H1 (cell line): ENCODE results near the gene NUBPL. TPM values are rescaled to one million over a fixed set of nuclear protein-coding genes. Genes with fewer than 3 reads are reported as not detected.

Experiments
- CTCF ChIA-PET: fragments of 300-600 bp; sonication (Branson Sonifier 250); formaldehyde crosslinking; loops from one replicate; lab custom pipeline; 2021; ENCODE audit not compliant: partially characterized antibody; lab: Charles Lee
- POLR2A ChIA-PET: fragments of 300-600 bp; sonication (Branson Sonifier 250); formaldehyde crosslinking; loops from one replicate; lab custom pipeline; 2021; ENCODE audit warnings: inconsistent platforms; ENCODE audit not compliant: partially characterized antibody; lab: Charles Lee
- DNase-seq, 2 experiments: peaks; one replicate each; pipeline versions ENCODE4 v3.0.0 to v3.0.0-alpha.2; 2010 to 2022; ENCODE audit warnings: low spot score in 2 of 2, low read depth in 1 of 2, mixed read lengths in 1 of 2
- FAIRE-seq: peaks from 2 replicates; lab custom pipeline; 2011; peaks lifted over from hg19 to GRCh38; lab: Jason Lieb, UNC
- H2AFZ ChIP-seq: 2 replicates; pipeline ENCODE4 v1.8.1; 2012; ENCODE audit warnings: low read length, inconsistent platforms
- H2AK5ac ChIP-seq: 2 replicates; pipeline ENCODE4 v1.6.1; 2013; ENCODE audit warnings: low read depth, low read length
- H2BK120ac ChIP-seq: replicated peaks from 2 replicates; pipeline ENCODE3; 2013; ENCODE audit warnings: low read depth, low read length, inconsistent platforms
- H2BK12ac ChIP-seq: 2 replicates; pipeline ENCODE4 v1.6.1; 2013; ENCODE audit warnings: low read depth, low read length
- H2BK15ac ChIP-seq: 2 replicates; pipeline ENCODE4 v1.6.1; 2013; ENCODE audit warnings: low read length
- H2BK20ac ChIP-seq: 2 replicates; pipeline ENCODE4 v1.6.1; 2013; ENCODE audit warnings: low read length
- H2BK5ac ChIP-seq: 2 replicates; pipeline ENCODE4 v1.6.1; 2013; ENCODE audit warnings: low read depth, low read length
- H3K14ac ChIP-seq: 2 replicates; pipeline ENCODE4 v1.6.1; 2013; ENCODE audit warnings: inconsistent platforms; ENCODE audit not compliant: insufficient read length
- H3K18ac ChIP-seq: 2 replicates; pipeline ENCODE4 v1.6.1; 2013; ENCODE audit warnings: low read length; ENCODE audit errors: extremely low read depth
- H3K23ac ChIP-seq: 2 replicates; pipeline ENCODE4 v1.6.1; 2013; ENCODE audit warnings: inconsistent platforms; ENCODE audit not compliant: insufficient read length
- H3K23me2 ChIP-seq: 2 replicates; pipeline ENCODE4 v1.6.1; 2013; ENCODE audit warnings: low read depth, low read length
- H3K27ac ChIP-seq: 2 replicates; pipeline ENCODE4 v1.6.1; 2011; ENCODE audit warnings: low read depth, low read length, inconsistent platforms
- H3K27me3 ChIP-seq, 4 experiments: replicated peaks in 1 of 4; 1 replicate in 1 of 4; 2 replicates in 3 of 4; pipeline versions ENCODE4 v1.6.1 to v1.8.1; 2011 to 2013; ENCODE audit warnings: low read length in 3 of 4, mild to moderate bottlenecking in 3 of 4, inconsistent platforms in 2 of 4, mixed read lengths in 2 of 4, moderate library complexity in 1 of 4; ENCODE audit not compliant: control insufficient read depth in 3 of 4, insufficient read depth in 3 of 4; ENCODE audit errors: extremely low read depth in 1 of 4
- H3K36me3 ChIP-seq, 4 experiments: 2 replicates each; pipeline versions ENCODE4 v1.6.1 to v1.8.1; 2011 to 2013; ENCODE audit warnings: mild to moderate bottlenecking in 4 of 4, low read length in 3 of 4, moderate library complexity in 2 of 4, control low read depth in 1 of 4, inconsistent platforms in 1 of 4; ENCODE audit not compliant: insufficient read depth in 4 of 4, control insufficient read depth in 2 of 4
- H3K4ac ChIP-seq: replicated peaks from 2 replicates; pipeline ENCODE3; 2013; ENCODE audit warnings: low read length, low read depth, mixed read lengths, inconsistent platforms; ENCODE audit not compliant: insufficient read length
- H3K4me1 ChIP-seq, 4 experiments: replicated peaks in 1 of 4; 1 replicate in 1 of 4; 2 replicates in 3 of 4; pipeline versions ENCODE4 v1.6.1 to v1.8.1; 2011 to 2013; ENCODE audit warnings: low read length in 3 of 4, inconsistent platforms in 2 of 4, mixed read lengths in 1 of 4; ENCODE audit not compliant: insufficient read depth in 4 of 4, control insufficient read depth in 3 of 4
- H3K4me2 ChIP-seq, 2 experiments: 2 replicates each; pipeline versions ENCODE4 v1.6.1 to v1.8.1; 2011 to 2013; ENCODE audit warnings: low read depth in 2 of 2, low read length in 2 of 2, control low read depth in 1 of 2, inconsistent platforms in 1 of 2, mild to moderate bottlenecking in 1 of 2; ENCODE audit not compliant: insufficient read depth in 1 of 2
- H3K4me3 ChIP-seq, 4 experiments: fragments of 200-600, 300-600 bp in 1 of 4; sonication (generic), shearing (Covaris generic), sonication (Bioruptor Twin) in 1 of 4; 2 replicates each; pipeline versions ENCODE4 v1.5.1 to v1.8.1; 2011 to 2016; ENCODE audit warnings: low read length in 4 of 4, low read depth in 3 of 4, control low read depth in 2 of 4, inconsistent platforms in 2 of 4, mild to moderate bottlenecking in 2 of 4, mixed read lengths in 1 of 4, moderate library complexity in 1 of 4; ENCODE audit not compliant: insufficient read depth in 2 of 4; ENCODE audit errors: extremely low read depth in 1 of 4
- H3K56ac ChIP-seq: replicated peaks from 2 replicates; pipeline ENCODE3; 2013; ENCODE audit warnings: low read depth, mild to moderate bottlenecking, mixed read lengths, low read length, inconsistent platforms; ENCODE audit not compliant: insufficient read length
- H3K79me1 ChIP-seq: 2 replicates; pipeline ENCODE4 v1.6.1; 2013; ENCODE audit warnings: low read depth, low read length, control low read depth
- H3K79me2 ChIP-seq, 2 experiments: 2 replicates each; pipeline versions ENCODE4 v1.6.1 to v1.8.1; 2012 to 2013; ENCODE audit warnings: low read length in 2 of 2, mild to moderate bottlenecking in 2 of 2, inconsistent platforms in 1 of 2; ENCODE audit not compliant: insufficient read depth in 2 of 2, control insufficient read depth in 1 of 2
- H3K9ac ChIP-seq, 4 experiments: replicated peaks in 1 of 4; 1 replicate in 1 of 4; 2 replicates in 3 of 4; pipeline versions ENCODE4 v1.6.1 to v1.8.1; 2011 to 2013; ENCODE audit warnings: low read depth in 3 of 4, low read length in 3 of 4, control low read depth in 2 of 4, mild to moderate bottlenecking in 2 of 4, moderate library complexity in 2 of 4, inconsistent platforms in 1 of 4; ENCODE audit errors: extremely low read depth in 1 of 4
- H3K9me3 ChIP-seq, 2 experiments: 2 replicates each; pipeline versions ENCODE4 v1.6.1 to v1.8.1; 2012 to 2013; ENCODE audit warnings: mild to moderate bottlenecking in 2 of 2, moderate library complexity in 2 of 2, control low read depth in 1 of 2, inconsistent platforms in 1 of 2, low read depth in 1 of 2, low read length in 1 of 2, mixed read lengths in 1 of 2; ENCODE audit not compliant: insufficient read depth in 2 of 2
- H4K20me1 ChIP-seq, 2 experiments: replicated peaks in 1 of 2; 2 replicates each; pipeline versions ENCODE3 to v1.8.1; 2011 to 2013; ENCODE audit warnings: inconsistent platforms in 2 of 2, low read length in 2 of 2, mild to moderate bottlenecking in 1 of 2; ENCODE audit not compliant: insufficient read depth in 2 of 2, control insufficient read depth in 1 of 2
- H4K5ac ChIP-seq: 2 replicates; pipeline ENCODE4 v1.6.1; 2013; ENCODE audit warnings: low read length, low read depth, mixed read lengths, inconsistent platforms; ENCODE audit not compliant: insufficient read length
- H4K8ac ChIP-seq: 2 replicates; pipeline ENCODE4 v1.8.0; 2013; ENCODE audit warnings: mild to moderate bottlenecking, moderate library complexity, low read length, inconsistent platforms; ENCODE audit not compliant: insufficient read depth; ENCODE audit errors: extremely low read depth
- H4K91ac ChIP-seq: replicated peaks from 2 replicates; pipeline ENCODE3; 2013; ENCODE audit warnings: low read length, mixed read lengths, inconsistent platforms; ENCODE audit not compliant: insufficient read length
- CBX5 ChIP-seq: fragments of 300-800, 300-1000 bp; sonication (generic); IDR thresholded peaks from 2 replicates; pipeline ENCODE4 v1.7.1; 2016; ENCODE audit warnings: antibody characterized with exemption, low read length, low read depth
- JUND ChIP-seq: IDR thresholded peaks from 2 replicates; pipeline ENCODE4 v1.6.1; 2011; ENCODE audit warnings: mild to moderate bottlenecking, improper control_type of control experiment, low read length
- POU5F1 ChIP-seq: IDR thresholded peaks from 2 replicates; pipeline ENCODE4 v1.6.1; 2011; ENCODE audit warnings: low read depth, mild to moderate bottlenecking, low read length, moderate library complexity
- SIN3A ChIP-seq, 2 experiments: IDR thresholded peaks in 1 of 2; conservative IDR thresholded peaks in 1 of 2; 2 replicates each; pipeline ENCODE4 v1.6.1; 2011 to 2012; ENCODE audit warnings: low read length in 2 of 2, improper control_type of control experiment in 1 of 2, low read depth in 1 of 2, mild to moderate bottlenecking in 1 of 2
- SP1 ChIP-seq: IDR thresholded peaks from 2 replicates; pipeline ENCODE4 v1.6.1; 2011; ENCODE audit warnings: low read depth, low read length
- SRF ChIP-seq: IDR thresholded peaks from 2 replicates; pipeline ENCODE4 v1.6.1; 2011; ENCODE audit warnings: mild to moderate bottlenecking, low read depth, low read length, moderate library complexity
- SUZ12 ChIP-seq: fragments of 200-600 bp; sonication (generic); IDR thresholded peaks from 2 replicates; pipeline ENCODE4 v1.6.1; 2012; ENCODE audit warnings: mild to moderate bottlenecking, inconsistent platforms, low read length, moderate library complexity, mixed read lengths
- TAF1 ChIP-seq: IDR thresholded peaks from 2 replicates; pipeline ENCODE4 v1.6.1; 2011; ENCODE audit warnings: mild to moderate bottlenecking, low read depth, low read length
- whole genome bisulfite sequencing, 2 experiments: shearing (Covaris generic) in 1 of 2; methylation state at CpG; one replicate each; pipeline versions ENCODE4 v1.1.6 to v1.1.7; 2013 to 2015; ENCODE audit warnings: low lambda C conversion rate in 2 of 2, mixed read lengths in 2 of 2, inconsistent platforms in 1 of 2, low coverage in 1 of 2, missing lambda C conversion rate in 1 of 2; ENCODE audit not compliant: insufficient replicate concordance in 2 of 2, insufficient coverage in 1 of 2, insufficient read length in 1 of 2; ENCODE audit errors: extremely low coverage in 1 of 2, missing lambda C conversion rate in 1 of 2; 5-methylcytosine and 5-hydroxymethylcytosine counted together
- polyA plus RNA-seq, 7 experiments: library from polyadenylated mRNA; depleted of rRNA in 3 of 7; stranded (reverse) in 5 of 7; unstranded in 2 of 7; fragments of >200 nt in 5 of 7; fragments of 200-250 nt in 2 of 7; gene quantifications; 1 replicate in 5 of 7; 2 replicates in 1 of 7; 4 replicates in 1 of 7; pipeline versions ENCODE4 v1.2.1 to v1.2.3, GENCODE V29; 2011 to 2013; ENCODE audit warnings: missing spikeins in 2 of 7, mixed read lengths in 2 of 7
- total RNA-seq: library from RNA; stranded (reverse); fragmentation: NEBNext Ultra II Directional; extraction: Animal tissue kit (Norgen Biotek cat#: 25700); gene quantifications from 2 replicates; pipeline ENCODE4 v1.2.1, GENCODE V29; 2021

Gene NUBPL
- total and polyA plus RNA-seq, 2 of the 8 experiments (the other 6 are each of a cell fraction or from before 2014, with no cell fraction given): 1.6 to 6.8 TPM

DNA sequence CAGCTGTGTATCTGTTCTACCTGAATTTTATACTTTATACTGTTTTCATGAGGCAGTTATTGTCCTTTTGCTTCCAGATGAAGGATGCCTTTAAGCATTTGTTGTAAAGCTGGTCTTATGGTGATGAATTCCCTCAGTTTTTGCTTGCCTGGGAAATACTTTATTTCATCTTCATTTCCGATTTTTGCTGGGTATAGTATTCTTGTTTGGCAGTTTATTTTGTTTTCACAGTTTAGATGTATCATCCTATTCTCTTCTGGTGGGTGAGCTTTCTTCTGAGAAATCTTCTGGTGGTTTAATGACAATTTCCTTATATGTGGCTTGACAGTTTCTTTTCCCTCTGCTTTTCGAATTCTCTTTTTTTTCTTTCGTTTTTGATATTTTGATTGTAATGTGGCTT lies 188.1 kb downstream of the NUBPL start:
- no peak overlapping the region for H3K9ac ChIP-seq
- H2BK12ac ChIP-seq: no peak overlapping the region
- no peaks in the 10 kb centered on the region for H3K23me2 ChIP-seq
- H2BK120ac ChIP-seq: no peak overlapping the region
- no peak overlapping the region for H2BK5ac ChIP-seq
- no peak overlapping the region for H3K4me3 ChIP-seq
- no peak overlapping the region for H3K14ac ChIP-seq
- FAIRE-seq (no peak), DNase-seq (no peak)
- H2BK20ac ChIP-seq: no peak overlapping the region
- ChIA-PET POLR2A (no interaction called here), CTCF (interaction anchor here (1.0 kb wide), 1 partner anchor 13 kb away, joined by 3 read pairs; no protein-coding TSS in a partner anchor)
- H4K5ac ChIP-seq: no peak overlapping the region
- no peaks in the 10 kb centered on the region for H3K36me3 ChIP-seq
- no peaks in the 10 kb centered on the region for H3K79me1 ChIP-seq
- H3K23ac ChIP-seq: no peak overlapping the region
- H3K4ac ChIP-seq: no peak overlapping the region
- H2BK15ac ChIP-seq: no peak overlapping the region
- WGBS, 2 experiments: 82% methylated on average over 3 of the region's 3 CpGs; no CpG with 5 or more reads in 1 of the 2 experiments
- H2AFZ ChIP-seq: no peak overlapping the region
- no peak overlapping the region for H3K56ac ChIP-seq
- H3K79me2 ChIP-seq: no peaks in the 10 kb centered on the region
- peaks cover 18 to 30% of the 10 kb centered on the region in 2 experiments for H3K9me3 ChIP-seq
- H3K27me3 ChIP-seq: no peaks in the 10 kb centered on the region
- TF ChIP-seq CBX5: no peak
- no peak for TF ChIP-seq SIN3A (conservative IDR thresholded peaks at IDR 0.05 in 1 of 2, IDR thresholded peaks at IDR 0.05 in 1 of 2; ENCODE audit: low read depth in 1 of 2, low read length in 2 of 2)
- TF ChIP-seq SRF: no peak
- TF ChIP-seq SP1: no peak
- TF ChIP-seq JUND: no peak
- TF ChIP-seq SUZ12: no peak
- TF ChIP-seq TAF1: no peak
- no peak for TF ChIP-seq POU5F1
- TF ChIP-seq, all 59 proteins: peak for 0
- no peak overlapping the region for H3K4me2 ChIP-seq
- H3K18ac ChIP-seq: no peak overlapping the region
- H3K27ac ChIP-seq: no peak overlapping the region
- no peak overlapping the region for H4K8ac ChIP-seq
- H4K20me1 ChIP-seq: no peaks in the 10 kb centered on the region
- H4K91ac ChIP-seq: no peak overlapping the region
- H3K4me1 ChIP-seq: no peaks in the 10 kb centered on the region
- no peak overlapping the region for H2AK5ac ChIP-seq
